ENCODE data around the gene FHL2. TPM values are rescaled to one million over a fixed set of nuclear protein-coding genes. Genes with fewer than 3 reads are reported as not detected.
"Not testable (repeated sequence)": the region's sequence is repeated elsewhere in the genome, so short reads cannot be mapped to it uniquely, and the experiment has no call there.

The FHL2 gene
- total RNA-seq, 2 experiments from 2014 or later = 3.6 TPM

- Mint-ChIP-seq H3K27ac (peak overlapping the region; percentile 94), H3K4me3 (peak overlapping the region; percentile 83), H3K4me1 (peaks cover 48% of the 10 kb centered on the region), H3K36me3 (ENCODE audit: low read depth) (peaks cover 3% of the 10 kb centered on the region), H3K27me3 (no peaks in the 10 kb centered on the region), H3K9me3 (no peaks in the 10 kb centered on the region)
- no peak for DNase-seq
- POLR2A ChIA-PET = interaction anchor here (0.6 kb wide), 1 partner anchor 68 kb away, joined by 3 read pairs; the partner anchor contains the start of gene FHL2
- CTCF ChIA-PET = interaction anchor here (0.7 to 2.1 kb wide), 3 partner anchors 8 to 973 kb away, joined by 3 to 9 read pairs (median 3); no protein-coding TSS in a partner anchor
These were observed 68.0 kb downstream of the FHL2 start for GRCh38 chr2:105330681-105331375.

DNA sequence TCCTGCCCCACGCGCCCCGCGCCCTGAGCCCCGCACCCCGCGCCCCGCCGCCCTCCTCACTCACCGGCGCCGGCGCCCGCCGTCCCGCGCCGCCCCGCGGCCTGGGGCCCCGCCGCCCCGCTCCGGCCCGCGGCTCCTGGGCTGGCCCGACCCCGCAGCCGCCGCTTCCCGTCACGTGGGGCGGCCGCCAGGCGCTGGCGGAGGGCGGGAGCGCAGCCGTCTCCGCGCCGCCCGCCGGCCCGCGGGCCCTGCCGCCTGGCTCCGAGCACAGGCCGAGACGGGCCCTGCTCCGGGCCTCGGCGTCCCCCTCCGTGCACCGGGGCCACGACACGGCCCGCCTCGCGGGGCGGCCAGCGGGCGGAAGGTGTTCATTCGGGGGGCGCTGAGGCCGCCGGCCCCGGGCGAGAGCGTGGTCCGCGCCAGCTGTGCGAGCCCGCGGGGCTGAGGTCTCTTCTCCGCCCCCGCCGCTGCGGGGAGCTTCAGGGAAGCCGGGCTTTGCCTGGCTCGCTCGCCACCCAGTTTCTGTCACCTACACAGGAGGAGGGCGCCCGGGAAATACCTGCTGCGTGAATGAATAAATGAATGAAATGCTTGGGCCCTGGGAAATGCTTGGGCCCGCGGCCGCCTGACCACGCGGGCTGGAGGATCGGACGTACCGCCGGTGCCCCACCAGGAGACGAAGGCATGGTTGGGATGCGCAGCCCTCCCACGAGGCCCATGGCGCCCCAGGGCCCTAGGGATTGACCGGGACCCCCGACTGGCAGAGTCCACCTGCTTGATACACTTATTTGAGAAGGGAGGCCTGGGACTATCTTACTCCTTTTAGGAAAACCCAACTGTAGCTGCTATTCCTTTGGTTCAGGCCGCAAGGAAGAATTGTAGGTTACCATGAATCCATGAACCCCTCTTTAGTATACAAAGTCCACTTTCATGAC is 69.0 kb downstream of the FHL2 start, which contains the start of gene TGFBRAP1:
Gene TGFBRAP1 (minus strand): TSS at position 175 of the 935 bp plus-strand sequence. CDS start 21,434 bp downstream, outside the sequence.
- ChIA-PET CTCF (interaction anchor here (0.7 to 2.1 kb wide), 5 partner anchors 9 to 18 kb away, joined by 3 to 9 read pairs (median 3); no protein-coding TSS in a partner anchor), POLR2A (no interaction called here)
- peak; percentile 55 for DNase-seq
- no peaks in the 10 kb centered on the region for H3K27me3 Mint-ChIP-seq
- H3K9me3 Mint-ChIP-seq = no peaks in the 10 kb centered on the region
- peaks cover 6% of the 10 kb centered on the region for H3K36me3 Mint-ChIP-seq (ENCODE audit: low read depth)
- peaks cover 44% of the 10 kb centered on the region for H3K4me1 Mint-ChIP-seq
- peak within 1 kb of the TSS; percentile 94 for H3K27ac Mint-ChIP-seq
- H3K4me3 Mint-ChIP-seq = peak within 1 kb of the TSS; percentile 83

DNA sequence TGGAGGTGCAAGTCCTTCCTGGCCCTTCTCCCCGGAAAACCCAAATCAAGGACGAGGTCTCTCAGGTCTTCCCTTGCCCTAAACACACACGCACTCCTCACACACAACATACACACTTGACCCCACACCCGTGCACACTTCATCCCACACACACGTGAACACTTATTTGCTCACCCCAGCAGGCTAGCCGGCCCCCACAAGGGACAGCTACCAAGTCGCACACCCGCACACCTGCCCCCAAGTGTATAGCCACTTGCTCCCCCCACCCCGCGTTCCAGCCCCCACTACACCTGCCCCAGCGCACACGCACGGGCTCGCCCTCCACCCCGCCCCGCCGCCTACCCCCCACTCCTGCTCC is 69.7 kb downstream of the FHL2 start:
- ChIA-PET CTCF (interaction anchor here (1.0 to 2.1 kb wide), 4 partner anchors 11 to 62 kb away, joined by 3 to 9 read pairs (median 6); no protein-coding TSS in a partner anchor), POLR2A (no interaction called here)
- Mint-ChIP-seq H3K9me3 (no peaks in the 10 kb centered on the region), H3K36me3 (ENCODE audit: low read depth) (peaks cover 7% of the 10 kb centered on the region), H3K27me3 (no peaks in the 10 kb centered on the region), H3K27ac (peak overlapping the region; percentile 84), H3K4me3 (peak overlapping the region; percentile 80), H3K4me1 (peaks cover 40% of the 10 kb centered on the region)
- DNase-seq = no peak

DNA sequence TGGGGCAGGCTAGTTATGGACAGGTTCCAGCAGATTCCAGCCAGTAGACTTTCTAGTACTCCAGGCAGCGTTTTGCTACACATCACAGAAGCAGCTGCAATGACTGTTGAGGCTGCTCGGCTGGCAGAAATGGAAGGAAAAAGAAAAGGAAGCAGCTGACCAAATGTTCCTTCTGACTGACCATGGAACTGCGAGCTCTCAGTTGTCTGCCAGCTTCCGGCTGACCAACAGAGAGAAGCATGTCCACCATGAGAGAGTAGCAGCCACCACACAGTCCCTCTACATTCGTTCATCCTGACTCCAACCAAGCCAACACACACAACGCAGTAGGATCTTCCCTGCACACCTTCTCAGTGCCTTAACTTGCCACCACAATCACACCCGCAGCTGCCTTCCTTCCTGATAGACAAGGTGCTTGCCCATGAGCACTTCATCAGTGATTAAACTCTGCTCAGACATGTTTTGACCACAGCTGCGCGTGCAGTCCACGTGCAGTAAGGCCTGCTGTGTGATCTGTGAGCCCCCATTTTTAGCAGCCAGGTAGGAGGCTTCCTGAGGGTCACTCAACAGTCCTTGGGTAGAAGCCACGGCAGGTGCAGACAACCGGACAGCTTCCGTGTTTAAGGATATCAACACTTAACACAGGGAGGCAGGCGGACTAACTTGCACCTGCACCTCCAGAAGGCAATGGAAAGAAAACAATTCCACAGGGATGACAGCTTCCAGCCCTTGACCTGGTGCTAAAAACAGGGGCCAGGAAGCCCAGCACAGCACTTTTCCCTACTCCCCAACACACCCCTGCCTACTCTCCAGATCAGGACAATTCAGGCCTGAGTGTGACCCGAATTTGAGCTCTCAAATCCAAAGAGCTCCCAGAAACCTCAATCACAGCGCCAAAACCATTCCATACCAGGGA is 70.3 kb downstream of the FHL2 start:
- H3K4me3 Mint-ChIP-seq = peak overlapping the region; percentile 80
- H3K4me1 Mint-ChIP-seq = peaks cover 43% of the 10 kb centered on the region
- peak overlapping the region; percentile 84 for H3K27ac Mint-ChIP-seq
- no peaks in the 10 kb centered on the region for H3K27me3 Mint-ChIP-seq
- CTCF ChIA-PET = interaction anchor here (1.0 to 1.5 kb wide), 3 partner anchors 10 to 62 kb away, joined by 3 to 9 read pairs (median 3); no protein-coding TSS in a partner anchor
- DNase-seq = peak; percentile 28
- H3K36me3 Mint-ChIP-seq (ENCODE audit: low read depth) = peaks cover 7% of the 10 kb centered on the region
- no peaks in the 10 kb centered on the region for H3K9me3 Mint-ChIP-seq
- POLR2A ChIA-PET = no interaction called here

GRCh38 chr2:105327690-105328089 is 71.2 kb downstream of the FHL2 start:
- Mint-ChIP-seq H3K36me3 (ENCODE audit: low read depth) (peaks cover 7% of the 10 kb centered on the region), H3K4me3 (peak overlapping the region; percentile 80), H3K27me3 (no peaks in the 10 kb centered on the region), H3K9me3 (no peaks in the 10 kb centered on the region), H3K4me1 (peaks cover 47% of the 10 kb centered on the region), H3K27ac (peak overlapping the region; percentile 84)
- ChIA-PET CTCF (interaction anchor here (1.2 kb wide), 1 partner anchor 9 kb away, joined by 8 read pairs; the partner anchor contains the start of gene C2orf49), POLR2A (no interaction called here)
- DNase-seq = no peak

DNA sequence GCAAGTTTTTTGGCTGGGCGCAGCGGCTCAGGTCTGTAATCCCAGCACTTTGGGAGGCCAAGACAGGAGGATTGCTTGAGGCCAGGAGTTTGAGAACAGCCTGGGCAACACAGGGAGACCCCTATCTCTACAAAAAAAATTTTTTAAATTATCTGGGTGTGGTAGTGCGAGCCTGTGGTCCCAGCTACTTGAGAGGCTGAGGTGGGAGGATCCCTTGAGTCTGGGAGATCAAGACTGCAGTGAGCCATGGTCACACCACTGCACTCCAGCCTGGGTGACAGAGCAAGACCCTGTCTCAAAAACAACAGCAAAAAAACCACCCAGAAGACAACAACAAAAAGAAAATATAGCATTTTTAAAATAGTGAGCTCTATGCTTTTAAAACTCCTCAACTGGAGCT is 71.6 kb downstream of the FHL2 start:
- H3K27me3 Mint-ChIP-seq; DNase-seq; H3K36me3 Mint-ChIP-seq (ENCODE audit: low read depth); H3K27ac Mint-ChIP-seq; H3K9me3 Mint-ChIP-seq; POLR2A ChIA-PET; H3K4me3 Mint-ChIP-seq: not testable (repeated sequence)
- peaks cover 50% of the 10 kb centered on the region for H3K4me1 Mint-ChIP-seq
- CTCF ChIA-PET = interaction anchor here (1.2 kb wide), 1 partner anchor 9 kb away, joined by 8 read pairs; the partner anchor contains the start of gene C2orf49

DNA sequence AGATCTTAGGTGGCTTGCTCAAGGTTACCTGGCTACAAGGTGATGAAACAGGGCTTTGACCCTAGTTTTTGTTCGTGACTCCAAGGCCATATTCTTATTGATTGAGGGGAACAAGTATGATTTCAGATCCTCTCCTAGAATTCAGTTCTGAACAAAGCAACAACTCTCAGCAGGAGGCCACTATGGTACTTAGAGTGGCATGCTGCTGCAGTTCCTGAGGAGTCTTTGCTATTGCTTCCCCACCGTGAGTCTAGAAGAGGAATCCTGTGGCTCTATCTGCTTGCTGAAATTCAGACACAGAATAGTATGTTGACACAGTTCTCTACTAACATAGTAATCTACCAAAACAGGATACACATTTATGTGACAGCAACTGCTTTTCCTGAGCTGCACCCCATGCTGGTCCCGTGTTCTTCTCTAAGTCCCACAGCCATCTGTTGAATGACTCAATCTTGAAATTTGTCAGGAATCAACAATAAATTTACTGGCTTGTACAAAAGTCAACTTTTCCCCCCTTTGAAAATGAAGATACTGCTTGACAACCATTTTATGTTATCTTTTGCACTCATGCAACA is 73.4 kb downstream of the FHL2 start:
- Mint-ChIP-seq H3K4me3 (no peak overlapping the region), H3K27ac (no peak overlapping the region), H3K36me3 (ENCODE audit: low read depth) (peaks cover 7% of the 10 kb centered on the region)

GRCh38 chr2:105324732-105325131 is 74.1 kb downstream of the FHL2 start:
- POLR2A ChIA-PET = no interaction called here
- CTCF ChIA-PET = interaction anchor here (0.9 kb wide), 1 partner anchor 10 kb away, joined by 4 read pairs; no protein-coding TSS in a partner anchor
- Mint-ChIP-seq H3K36me3 (ENCODE audit: low read depth) (peaks cover 7% of the 10 kb centered on the region), H3K27ac (no peak overlapping the region), H3K4me1 (peaks cover 40% of the 10 kb centered on the region), H3K9me3 (no peaks in the 10 kb centered on the region), H3K4me3 (no peak overlapping the region), H3K27me3 (no peaks in the 10 kb centered on the region)
- DNase-seq = no peak

More for the DNA sequence above, 73.4 kb downstream of the FHL2 start:
- no peaks in the 10 kb centered on the region for H3K27me3 Mint-ChIP-seq
- CTCF ChIA-PET = no interaction called here
- H3K4me1 Mint-ChIP-seq = peaks cover 45% of the 10 kb centered on the region
- POLR2A ChIA-PET = no interaction called here
- no peak for DNase-seq
- H3K9me3 Mint-ChIP-seq = no peaks in the 10 kb centered on the region

DNA sequence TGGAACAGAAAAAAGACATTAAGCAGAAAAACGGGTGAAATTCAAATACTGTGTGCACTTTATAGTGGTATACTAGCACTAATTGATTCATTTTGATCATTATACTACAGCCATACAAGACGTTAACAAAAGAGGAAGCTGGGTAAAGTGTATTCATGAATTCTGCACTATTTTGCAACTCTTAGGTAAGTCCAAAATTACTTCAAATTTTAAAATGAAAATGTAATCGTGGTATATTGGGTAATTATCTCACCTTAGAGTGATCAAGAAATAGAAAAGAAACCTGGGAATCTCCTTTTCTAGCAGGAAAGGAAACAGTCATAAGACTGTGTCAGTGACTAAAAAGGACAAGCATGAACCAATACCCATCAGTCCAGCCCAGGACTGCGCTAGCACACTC is 74.8 kb downstream of the FHL2 start:
- H3K27me3 Mint-ChIP-seq = no peaks in the 10 kb centered on the region
- H3K4me3 Mint-ChIP-seq = no peak overlapping the region
- H3K27ac Mint-ChIP-seq = no peak overlapping the region
- no peak for DNase-seq
- no peaks in the 10 kb centered on the region for H3K9me3 Mint-ChIP-seq
- H3K4me1 Mint-ChIP-seq = peaks cover 38% of the 10 kb centered on the region
- POLR2A ChIA-PET = no interaction called here
- CTCF ChIA-PET = interaction anchor here (0.9 kb wide), 1 partner anchor 9 kb away, joined by 4 read pairs; no protein-coding TSS in a partner anchor
- H3K36me3 Mint-ChIP-seq (ENCODE audit: low read depth) = peaks cover 7% of the 10 kb centered on the region

DNA sequence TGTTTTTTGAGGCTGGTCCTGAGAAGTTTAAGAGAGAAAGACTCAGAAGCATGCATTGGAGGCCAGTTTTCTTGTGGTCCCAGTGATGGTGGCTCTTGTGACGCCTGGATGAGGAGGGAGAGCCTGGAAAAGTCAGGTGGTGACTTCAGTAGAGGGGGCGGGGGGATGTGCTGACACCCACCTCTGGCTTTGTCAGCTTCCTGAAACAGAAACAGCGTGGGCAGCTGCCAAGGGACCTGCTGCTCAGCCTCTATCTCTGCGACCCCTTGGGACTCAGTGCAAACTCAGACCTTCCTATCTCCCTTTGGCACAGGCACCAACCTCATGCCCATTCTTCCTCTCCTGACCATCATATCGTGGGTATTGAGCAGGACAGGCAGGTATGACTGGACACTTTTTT is 75.7 kb downstream of the FHL2 start:
- no peak for DNase-seq
- no peaks in the 10 kb centered on the region for H3K9me3 Mint-ChIP-seq
- peaks cover 4% of the 10 kb centered on the region for H3K36me3 Mint-ChIP-seq (ENCODE audit: low read depth)
- peaks cover 31% of the 10 kb centered on the region for H3K4me1 Mint-ChIP-seq
- no peak overlapping the region for H3K4me3 Mint-ChIP-seq
- H3K27ac Mint-ChIP-seq = no peak overlapping the region
- POLR2A ChIA-PET = no interaction called here
- no peaks in the 10 kb centered on the region for H3K27me3 Mint-ChIP-seq
- CTCF ChIA-PET = no interaction called here

GRCh38 chr2:105321875-105322646 is 76.8 kb downstream of the FHL2 start:
- peaks cover 4% of the 10 kb centered on the region for H3K36me3 Mint-ChIP-seq (ENCODE audit: low read depth)
- H3K27ac Mint-ChIP-seq = no peak overlapping the region
- H3K4me3 Mint-ChIP-seq = no peak overlapping the region
- POLR2A ChIA-PET = no interaction called here
- CTCF ChIA-PET = interaction anchor here (0.9 kb wide), 1 partner anchor 13 kb away, joined by 5 read pairs; no protein-coding TSS in a partner anchor
- H3K4me1 Mint-ChIP-seq = peaks cover 23% of the 10 kb centered on the region
- H3K9me3 Mint-ChIP-seq = no peaks in the 10 kb centered on the region
- H3K27me3 Mint-ChIP-seq = no peaks in the 10 kb centered on the region
- no peak for DNase-seq

Data from activated CD4-positive, alpha-beta T cell treated with anti-CD3 and anti-CD28 coated beads, Interleukin-2, amount 10 ng/mL, durations not matched to agents 7 days and 5 days (primary cell).